ENCODE measurements around the gene RAB12.
A peak's percentile ranks its signal among the peaks of the same experiment; 100 is the strongest.

The RAB12 gene

GRCh38 chr18:8595445-8595844 lies 13.8 kb upstream of the RAB12 start:
- Histone ChIP-seq H3K27me3 (ENCODE audit: control insufficient read depth in 5 of 5, insufficient read depth in 4 of 5, low read length in 5 of 5) (no peaks in the 10 kb centered on the region), H3K4me1 (ENCODE audit: control insufficient read depth in 5 of 5, insufficient read depth in 5 of 5, low read length in 5 of 5) (no peaks in the 10 kb centered on the region), H3K9ac (ENCODE audit: low read length in 5 of 5) (no peak overlapping the region), H3K36me3 (ENCODE audit: control insufficient read depth in 5 of 5, insufficient read depth in 5 of 5, low read length in 5 of 5) (no peaks in the 10 kb centered on the region), H3K9me3 (ENCODE audit: control insufficient read depth in 5 of 5, low read length in 5 of 5) (peaks cover 0 to 5% (median 0%) of the 10 kb centered on the region in 5 donors), H3K4me3 (ENCODE audit: low read depth in 1 of 5, low read length in 5 of 5) (no peak overlapping the region), H3K27ac (ENCODE audit: low read depth, low read length) (no peak overlapping the region)

GRCh38 chr18:8601277-8602032 lies 7.8 kb upstream of the RAB12 start:
- no peaks in the 10 kb centered on the region for H3K36me3 ChIP-seq (ENCODE audit: control insufficient read depth in 5 of 5, insufficient read depth in 5 of 5, low read length in 5 of 5)

DNA sequence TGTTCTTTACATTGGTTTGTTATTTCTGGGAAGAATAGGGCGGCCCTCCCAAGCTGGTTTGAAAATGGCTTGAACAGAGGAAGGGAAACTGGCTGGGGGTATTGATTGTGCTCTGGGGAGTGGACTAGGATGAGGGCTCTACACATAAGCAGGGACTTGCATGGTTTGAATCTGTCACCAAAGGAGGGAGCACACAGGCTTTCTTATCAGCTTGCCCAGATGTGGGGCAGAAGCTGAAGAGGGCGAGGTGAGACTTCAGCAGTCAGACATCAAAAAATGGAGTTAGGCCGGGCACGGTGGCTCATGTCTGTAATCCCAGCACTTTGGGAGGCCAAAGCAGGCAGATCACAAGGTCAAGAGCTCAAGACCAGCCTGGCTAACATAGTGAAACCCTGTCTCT lies 7.2 kb upstream of the RAB12 start:
- no peak overlapping the region for H3K9ac ChIP-seq (ENCODE audit: low read length in 5 of 5)
- no peak overlapping the region for H3K4me3 ChIP-seq (ENCODE audit: low read depth in 1 of 5, low read length in 5 of 5)
- H3K27me3 ChIP-seq (ENCODE audit: control insufficient read depth in 5 of 5, insufficient read depth in 4 of 5, low read length in 5 of 5), result no peaks in the 10 kb centered on the region
- no peaks in the 10 kb centered on the region for H3K36me3 ChIP-seq (ENCODE audit: control insufficient read depth in 5 of 5, insufficient read depth in 5 of 5, low read length in 5 of 5)
- H3K4me1 ChIP-seq (ENCODE audit: control insufficient read depth in 5 of 5, insufficient read depth in 5 of 5, low read length in 5 of 5), result peaks cover 0 to 5% (median 0%) of the 10 kb centered on the region in 5 donors
- H3K9me3 ChIP-seq (ENCODE audit: control insufficient read depth in 5 of 5, low read length in 5 of 5), result no peaks in the 10 kb centered on the region
- no peak overlapping the region for H3K27ac ChIP-seq (ENCODE audit: low read depth, low read length)

More at GRCh38 chr18:8601277-8602032, 7.8 kb upstream of the RAB12 start:
- no peak overlapping the region for H3K27ac ChIP-seq (ENCODE audit: low read depth, low read length)
- peaks cover 0 to 5% (median 0%) of the 10 kb centered on the region in 5 donors for H3K4me1 ChIP-seq (ENCODE audit: control insufficient read depth in 5 of 5, insufficient read depth in 5 of 5, low read length in 5 of 5)
- no peak overlapping the region for H3K4me3 ChIP-seq (ENCODE audit: low read depth in 1 of 5, low read length in 5 of 5)
- H3K9me3 ChIP-seq (ENCODE audit: control insufficient read depth in 5 of 5, low read length in 5 of 5), result no peaks in the 10 kb centered on the region
- H3K9ac ChIP-seq (ENCODE audit: low read length in 5 of 5), result no peak overlapping the region
- no peaks in the 10 kb centered on the region for H3K27me3 ChIP-seq (ENCODE audit: control insufficient read depth in 5 of 5, insufficient read depth in 4 of 5, low read length in 5 of 5)

DNA sequence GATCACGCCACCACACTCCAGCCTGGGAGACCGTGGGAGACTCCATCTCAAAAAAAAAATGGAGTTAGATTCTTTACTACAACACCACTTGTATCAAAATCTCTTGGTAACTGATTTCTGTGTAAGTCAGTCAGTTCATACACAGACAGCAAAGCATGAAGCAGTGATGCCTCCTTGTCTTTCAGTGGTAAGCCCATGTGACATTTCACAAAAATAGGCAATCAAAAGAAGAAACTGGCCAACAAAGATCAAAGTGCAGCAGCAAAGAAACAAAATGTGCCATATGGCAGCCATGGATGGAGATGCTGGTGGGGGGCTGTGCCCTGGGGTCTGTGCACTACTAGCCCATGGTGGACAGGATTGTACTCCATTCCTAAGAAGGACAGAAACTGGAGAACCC lies 6.7 kb upstream of the RAB12 start:
- Histone ChIP-seq H3K9me3 (ENCODE audit: control insufficient read depth in 5 of 5, low read length in 5 of 5) (no peaks in the 10 kb centered on the region), H3K4me1 (ENCODE audit: control insufficient read depth in 5 of 5, insufficient read depth in 5 of 5, low read length in 5 of 5) (peaks cover 0 to 5% (median 0%) of the 10 kb centered on the region in 5 donors), H3K36me3 (ENCODE audit: control insufficient read depth in 5 of 5, insufficient read depth in 5 of 5, low read length in 5 of 5) (no peaks in the 10 kb centered on the region)

GRCh38 chr18:8603663-8604520 lies 5.3 kb upstream of the RAB12 start:
- no peak overlapping the region for H3K9ac ChIP-seq (ENCODE audit: low read length in 5 of 5)
- no peak overlapping the region for H3K27ac ChIP-seq (ENCODE audit: low read depth, low read length)
- no peaks in the 10 kb centered on the region for H3K9me3 ChIP-seq (ENCODE audit: control insufficient read depth in 5 of 5, low read length in 5 of 5)
- peak overlapping the region; percentile 48 to 62 (median 55) for H3K4me3 ChIP-seq (ENCODE audit: low read depth in 1 of 5, low read length in 5 of 5)
- H3K27me3 ChIP-seq (ENCODE audit: control insufficient read depth in 5 of 5, insufficient read depth in 4 of 5, low read length in 5 of 5), result no peaks in the 10 kb centered on the region
- no peaks in the 10 kb centered on the region for H3K36me3 ChIP-seq (ENCODE audit: control insufficient read depth in 5 of 5, insufficient read depth in 5 of 5, low read length in 5 of 5)
- peaks cover 0 to 15% (median 12%) of the 10 kb centered on the region in 5 donors for H3K4me1 ChIP-seq (ENCODE audit: control insufficient read depth in 5 of 5, insufficient read depth in 5 of 5, low read length in 5 of 5)

More for the DNA sequence above, 6.7 kb upstream of the RAB12 start:
- Histone ChIP-seq H3K27ac (ENCODE audit: low read depth, low read length) (no peak overlapping the region), H3K27me3 (ENCODE audit: control insufficient read depth in 5 of 5, insufficient read depth in 4 of 5, low read length in 5 of 5) (no peaks in the 10 kb centered on the region), H3K4me3 (ENCODE audit: low read depth in 1 of 5, low read length in 5 of 5) (no peak overlapping the region), H3K9ac (ENCODE audit: low read length in 5 of 5) (no peak overlapping the region)

GRCh38 chr18:8605974-8606373 lies 3.3 kb upstream of the RAB12 start:
- no peak overlapping the region for H3K4me3 ChIP-seq (ENCODE audit: low read depth in 1 of 5, low read length in 5 of 5)
- H3K9me3 ChIP-seq (ENCODE audit: control insufficient read depth in 5 of 5, low read length in 5 of 5), result no peaks in the 10 kb centered on the region
- no peak overlapping the region for H3K27ac ChIP-seq (ENCODE audit: low read depth, low read length)
- no peak overlapping the region for H3K9ac ChIP-seq (ENCODE audit: low read length in 5 of 5)
- no peaks in the 10 kb centered on the region for H3K36me3 ChIP-seq (ENCODE audit: control insufficient read depth in 5 of 5, insufficient read depth in 5 of 5, low read length in 5 of 5)
- H3K27me3 ChIP-seq (ENCODE audit: control insufficient read depth in 5 of 5, insufficient read depth in 4 of 5, low read length in 5 of 5), result no peaks in the 10 kb centered on the region
- H3K4me1 ChIP-seq (ENCODE audit: control insufficient read depth in 5 of 5, insufficient read depth in 5 of 5, low read length in 5 of 5), result peaks cover 0 to 29% (median 25%) of the 10 kb centered on the region in 5 donors

- H3K27ac ChIP-seq (ENCODE audit: low read depth, low read length), result peak overlapping the region; percentile 86
- H3K27me3 ChIP-seq (ENCODE audit: control insufficient read depth in 5 of 5, insufficient read depth in 4 of 5, low read length in 5 of 5), result no peaks in the 10 kb centered on the region
- H3K4me3 ChIP-seq (ENCODE audit: low read depth in 1 of 5, low read length in 5 of 5), result peak overlapping the region; percentile 68 to 87 (median 70)
- peaks cover 0 to 45% (median 40%) of the 10 kb centered on the region in 5 donors for H3K4me1 ChIP-seq (ENCODE audit: control insufficient read depth in 5 of 5, insufficient read depth in 5 of 5, low read length in 5 of 5)
- peak overlapping the region; percentile 72 to 85 (median 82) for H3K9ac ChIP-seq (ENCODE audit: low read length in 5 of 5)
- peaks cover 0 to 3% (median 0%) of the 10 kb centered on the region in 5 donors for H3K36me3 ChIP-seq (ENCODE audit: control insufficient read depth in 5 of 5, insufficient read depth in 5 of 5, low read length in 5 of 5)
- H3K9me3 ChIP-seq (ENCODE audit: control insufficient read depth in 5 of 5, low read length in 5 of 5), result no peaks in the 10 kb centered on the region
Observed at GRCh38 chr18:8607776-8608742, 1.2 kb upstream of the RAB12 start.

DNA sequence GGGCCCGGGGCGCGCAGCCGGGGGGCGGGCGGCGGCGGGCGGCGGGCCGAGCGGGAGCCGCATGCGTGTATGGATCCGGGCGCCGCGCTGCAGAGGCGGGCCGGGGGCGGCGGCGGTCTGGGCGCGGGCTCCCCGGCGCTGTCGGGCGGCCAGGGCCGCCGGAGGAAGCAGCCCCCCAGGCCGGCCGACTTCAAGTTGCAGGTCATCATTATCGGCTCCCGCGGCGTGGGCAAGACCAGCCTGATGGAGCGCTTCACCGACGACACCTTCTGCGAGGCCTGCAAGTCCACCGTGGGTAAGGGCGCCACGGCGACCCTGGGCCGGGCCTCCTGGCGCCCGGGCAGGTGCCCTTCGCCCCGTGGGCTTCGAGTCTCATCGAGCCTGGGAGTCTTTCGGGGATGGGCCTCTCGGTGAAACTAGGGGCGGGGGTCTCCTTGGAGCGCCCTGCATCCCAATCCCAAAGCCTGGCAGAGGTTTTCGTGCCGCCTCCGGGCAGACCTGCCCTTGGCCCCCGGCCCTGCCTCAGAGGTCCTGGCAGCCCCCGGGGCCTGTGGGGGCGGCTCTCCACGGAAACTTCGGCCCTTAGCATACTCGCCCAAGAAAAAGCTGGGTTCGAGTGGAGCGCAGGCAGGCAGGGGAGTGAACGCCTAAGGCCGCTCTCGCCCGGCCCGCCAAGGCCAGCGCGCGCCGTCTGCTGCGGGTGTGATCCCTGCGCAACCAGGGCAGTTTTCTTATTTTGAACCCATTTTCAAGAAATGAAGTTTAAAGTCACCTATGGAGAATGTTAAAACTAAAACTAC lies 622 bp downstream of the RAB12 start:
- Histone ChIP-seq H3K36me3 (ENCODE audit: control insufficient read depth in 5 of 5, insufficient read depth in 5 of 5, low read length in 5 of 5) (peaks cover 0 to 3% (median 0%) of the 10 kb centered on the region in 5 donors), H3K27ac (ENCODE audit: low read depth, low read length) (peak overlapping the region; percentile 45), H3K4me1 (ENCODE audit: control insufficient read depth in 5 of 5, insufficient read depth in 5 of 5, low read length in 5 of 5) (peaks cover 0 to 47% (median 41%) of the 10 kb centered on the region in 5 donors), H3K27me3 (ENCODE audit: control insufficient read depth in 5 of 5, insufficient read depth in 4 of 5, low read length in 5 of 5) (no peaks in the 10 kb centered on the region), H3K4me3 (ENCODE audit: low read depth in 1 of 5, low read length in 5 of 5) (peak overlapping the region; percentile 71 to 87 (median 85)), H3K9ac (ENCODE audit: low read length in 5 of 5) (peak overlapping the region; percentile 17 to 94 (median 92)), H3K9me3 (ENCODE audit: control insufficient read depth in 5 of 5, low read length in 5 of 5) (no peaks in the 10 kb centered on the region)

GRCh38 chr18:8610459-8610851 lies 1.2 kb downstream of the RAB12 start:
- Histone ChIP-seq H3K27me3 (ENCODE audit: control insufficient read depth in 5 of 5, insufficient read depth in 4 of 5, low read length in 5 of 5) (no peaks in the 10 kb centered on the region), H3K27ac (ENCODE audit: low read depth, low read length) (peak overlapping the region; percentile 45), H3K36me3 (ENCODE audit: control insufficient read depth in 5 of 5, insufficient read depth in 5 of 5, low read length in 5 of 5) (peaks cover 0 to 3% (median 0%) of the 10 kb centered on the region in 5 donors), H3K9ac (ENCODE audit: low read length in 5 of 5) (peak overlapping the region; percentile 17 to 94 (median 92)), H3K9me3 (ENCODE audit: control insufficient read depth in 5 of 5, low read length in 5 of 5) (no peaks in the 10 kb centered on the region), H3K4me1 (ENCODE audit: control insufficient read depth in 5 of 5, insufficient read depth in 5 of 5, low read length in 5 of 5) (peaks cover 0 to 53% (median 47%) of the 10 kb centered on the region in 5 donors), H3K4me3 (ENCODE audit: low read depth in 1 of 5, low read length in 5 of 5) (peak overlapping the region; percentile 71 to 87 (median 85))

All from subcutaneous abdominal adipose tissue (tissue), 5 donors.